AG10803 (cell line): Measurements from ENCODE around the gene APOL1.

ENCODE experiments used
- DNase-seq: peaks from one replicate; pipeline ENCODE4 v3.0.0; 2010; ENCODE audit warnings: low read depth
- H3K4me3 ChIP-seq: 2 replicates; pipeline ENCODE4 v1.5.1; 2011; ENCODE audit warnings: mild to moderate bottlenecking, low read length, control low read depth
- CTCF ChIP-seq: conservative IDR thresholded peaks from 2 replicates; pipeline ENCODE4 v1.5.1; 2011; ENCODE audit warnings: mild to moderate bottlenecking, low read length, control low read depth, inconsistent platforms

APOL1 gene

GRCh38 chr22:36303115-36303467 lies 50.2 kb downstream of the APOL1 start:
- no peak overlapping the region for H3K4me3 ChIP-seq
- no peak for TF ChIP-seq CTCF
- DNase-seq, result no peak

- H3K4me3 ChIP-seq, result no peak overlapping the region
- DNase-seq, result no peak
- TF ChIP-seq CTCF, result no peak
These were observed 50.9 kb downstream of the APOL1 start for GRCh38 chr22:36303874-36304273.

GRCh38 chr22:36304429-36304828 lies 51.5 kb downstream of the APOL1 start:
- no peak for TF ChIP-seq CTCF
- no peak for DNase-seq
- no peak overlapping the region for H3K4me3 ChIP-seq

- TF ChIP-seq CTCF, result no peak
- no peak for DNase-seq
- H3K4me3 ChIP-seq, result no peak overlapping the region
These were observed 52.9 kb downstream of the APOL1 start for GRCh38 chr22:36305813-36306212.

- no peak for DNase-seq
- no peak for TF ChIP-seq CTCF
- H3K4me3 ChIP-seq, result no peak overlapping the region
These were observed 53.3 kb downstream of the APOL1 start for GRCh38 chr22:36306227-36306626.

GRCh38 chr22:36308880-36309279 lies 55.9 kb downstream of the APOL1 start:
- no peak for TF ChIP-seq CTCF

GRCh38 chr22:36311386-36312085 lies 58.6 kb downstream of the APOL1 start:
- no peak for DNase-seq
- no peak overlapping the region for H3K4me3 ChIP-seq
- TF ChIP-seq CTCF, result no peak

More at GRCh38 chr22:36308880-36309279, 55.9 kb downstream of the APOL1 start:
- no peak for DNase-seq
- H3K4me3 ChIP-seq, result no peak overlapping the region
